CD4-positive, alpha-beta memory T cell (primary cell): ENCODE measurements around the gene ZNF625. TPM values are rescaled to one million over a fixed set of nuclear protein-coding genes. Genes with fewer than 3 reads are reported as not detected.

Source experiments
- CTCF ChIA-PET: fragments of 350-600 bp; sonication (Branson Sonifier 250); formaldehyde crosslinking; loops from one replicate; lab custom pipeline; 2021; ENCODE audit warnings: inconsistent platforms; ENCODE audit not compliant: partially characterized antibody; lab: Charles Lee
- POLR2A ChIA-PET: fragments of 350-600 bp; sonication (Branson Sonifier 250); formaldehyde crosslinking; loops from one replicate; lab custom pipeline; 2021; ENCODE audit not compliant: partially characterized antibody; lab: Charles Lee
- DNase-seq, 5 donors: peaks; one replicate each; pipeline versions ENCODE4 v3.0.0 to v3.0.0-alpha.2; 2020 to 2022; ENCODE audit warnings: mixed read lengths in 1 of 5
- H3K27ac ChIP-seq: one replicate; pipeline ENCODE4 v1.7.0; 2013; ENCODE audit warnings: low read depth, low read length
- H3K27me3 ChIP-seq: 2 replicates; pipeline ENCODE4 v1.7.0; 2013; ENCODE audit warnings: mild to moderate bottlenecking, low read length, moderate library complexity; ENCODE audit not compliant: insufficient read depth
- H3K36me3 ChIP-seq: 2 replicates; pipeline ENCODE4 v1.7.0; 2013; ENCODE audit warnings: mild to moderate bottlenecking, low read length, moderate library complexity; ENCODE audit not compliant: insufficient read depth
- H3K4me1 ChIP-seq: 2 replicates; pipeline ENCODE4 v1.7.0; 2013; ENCODE audit warnings: mild to moderate bottlenecking, low read length, moderate library complexity; ENCODE audit not compliant: insufficient read depth
- H3K4me3 ChIP-seq, 2 donors: one replicate each; pipeline ENCODE4 v1.7.0; 2013; ENCODE audit warnings: low read length in 2 of 2, mild to moderate bottlenecking in 1 of 2
- H3K9me3 ChIP-seq, 2 donors: one replicate each; pipeline ENCODE4 v1.7.0; 2013; ENCODE audit warnings: low read length in 2 of 2, control low read depth in 1 of 2; ENCODE audit not compliant: control insufficient read depth in 1 of 2
- H3K27ac Mint-ChIP-seq, 7 donors: one replicate each; pipeline ENCODE4 v1.8.0; 2020 to 2021; ENCODE audit warnings: mixed read lengths in 7 of 7, mild to moderate bottlenecking in 6 of 7, inconsistent platforms in 3 of 7, moderate library complexity in 3 of 7
- H3K27me3 Mint-ChIP-seq, 2 donors: one replicate each; pipeline ENCODE4 v1.8.0; 2020 to 2021; ENCODE audit warnings: mixed read lengths in 2 of 2
- H3K36me3 Mint-ChIP-seq, 2 donors: one replicate each; pipeline ENCODE4 v1.8.0; 2020 to 2021; ENCODE audit warnings: mixed read lengths in 2 of 2, inconsistent platforms in 1 of 2, mild to moderate bottlenecking in 1 of 2
- H3K4me1 Mint-ChIP-seq, 4 donors: one replicate each; pipeline ENCODE4 v1.8.0; 2020 to 2021; ENCODE audit warnings: mixed read lengths in 4 of 4, mild to moderate bottlenecking in 1 of 4
- H3K4me3 Mint-ChIP-seq, 8 donors: one replicate each; pipeline ENCODE4 v1.8.0; 2020 to 2021; ENCODE audit warnings: mixed read lengths in 8 of 8, mild to moderate bottlenecking in 7 of 8, moderate library complexity in 6 of 8, inconsistent platforms in 3 of 8
- H3K9me3 Mint-ChIP-seq, 8 donors: one replicate each; pipeline ENCODE4 v1.8.0; 2020 to 2021; ENCODE audit warnings: mixed read lengths in 8 of 8, mild to moderate bottlenecking in 5 of 8, inconsistent platforms in 3 of 8, moderate library complexity in 1 of 8
- intact Hi-C: fragments of 100-400 bp; cut with micrococcal nuclease; formaldehyde crosslinking; loops from one replicate; pipeline ENCODE4 v1.15.1; 2023
- polyA plus RNA-seq, 2 donors: library from polyadenylated mRNA; unstranded; fragments of 300-500 nt; fragmentation: Illumina TruSeq; gene quantifications; one replicate each; pipeline ENCODE4 v1.2.3, GENCODE V29; 2021
- total RNA-seq, 2 experiments: library from RNA; stranded (reverse); gene quantifications; one replicate each; pipeline ENCODE4 v1.2.3, GENCODE V29; 2021

Gene ZNF625
- total and polyA plus RNA-seq, 4 experiments from 2014 or later = 0.52 to 2.6 (median 2.1) TPM; not detected in 1

DNA sequence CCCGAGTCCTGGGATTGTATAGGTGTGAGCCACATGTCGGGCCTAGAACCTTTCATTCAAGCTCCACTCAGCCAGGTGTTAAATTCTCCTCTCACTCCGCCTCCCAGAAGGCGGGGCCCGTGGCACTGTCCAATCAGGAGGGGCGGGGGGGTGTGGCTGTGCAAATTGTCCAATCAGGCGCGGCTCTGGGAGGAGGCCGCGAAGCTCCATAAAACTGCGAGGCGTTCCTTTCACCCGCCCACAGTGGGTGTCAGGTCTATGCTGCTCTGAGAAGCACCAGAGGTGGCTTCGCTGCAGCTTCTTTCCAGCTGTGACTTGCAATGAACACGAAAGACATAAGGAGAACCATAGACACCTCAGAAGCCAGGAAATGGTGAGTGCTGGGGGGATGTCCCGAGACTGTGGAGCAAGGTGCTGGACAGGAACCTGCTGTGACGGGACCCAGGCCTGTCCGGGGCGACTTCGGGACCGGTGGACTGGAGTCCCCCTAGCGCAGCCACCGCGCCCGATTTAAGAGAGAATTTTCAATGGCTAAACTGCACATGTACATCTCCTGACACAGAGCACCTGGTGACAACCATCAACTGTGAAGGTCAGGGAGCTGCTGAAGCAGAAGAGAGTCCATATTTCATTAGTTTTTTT, 3.4 kb upstream of the ZNF625 start:
- peaks cover 27% of the 10 kb centered on the region for H3K4me1 ChIP-seq
- H3K4me1 Mint-ChIP-seq = peaks cover 17 to 45% (median 26%) of the 10 kb centered on the region in 4 donors
- no peaks in the 10 kb centered on the region for H3K27me3 ChIP-seq
- no peak overlapping the region for H3K27ac ChIP-seq
- peaks cover 3 to 5% of the 10 kb centered on the region in 2 donors for H3K27me3 Mint-ChIP-seq
- H3K9me3 ChIP-seq = no peaks in the 10 kb centered on the region
- H3K9me3 Mint-ChIP-seq = no peaks in the 10 kb centered on the region
- no peak for DNase-seq
- no peak overlapping the region for H3K27ac Mint-ChIP-seq
- H3K4me3 ChIP-seq = no peak overlapping the region
- H3K36me3 Mint-ChIP-seq = peaks cover 0 to 10% of the 10 kb centered on the region in 2 donors
- intact Hi-C loops = no loop called here
- peak overlapping the region in 2 of 8 donors; percentile 20 to 50 for H3K4me3 Mint-ChIP-seq
- peaks cover 4% of the 10 kb centered on the region for H3K36me3 ChIP-seq
- ChIA-PET CTCF (interaction anchor here (1.4 kb wide), 1 partner anchor 362 kb away, joined by 4 read pairs; no protein-coding TSS in a partner anchor), POLR2A (interaction anchor here (0.6 to 1.1 kb wide), 2 partner anchors 172 to 360 kb away, joined by 4 read pairs; no protein-coding TSS in a partner anchor)

DNA sequence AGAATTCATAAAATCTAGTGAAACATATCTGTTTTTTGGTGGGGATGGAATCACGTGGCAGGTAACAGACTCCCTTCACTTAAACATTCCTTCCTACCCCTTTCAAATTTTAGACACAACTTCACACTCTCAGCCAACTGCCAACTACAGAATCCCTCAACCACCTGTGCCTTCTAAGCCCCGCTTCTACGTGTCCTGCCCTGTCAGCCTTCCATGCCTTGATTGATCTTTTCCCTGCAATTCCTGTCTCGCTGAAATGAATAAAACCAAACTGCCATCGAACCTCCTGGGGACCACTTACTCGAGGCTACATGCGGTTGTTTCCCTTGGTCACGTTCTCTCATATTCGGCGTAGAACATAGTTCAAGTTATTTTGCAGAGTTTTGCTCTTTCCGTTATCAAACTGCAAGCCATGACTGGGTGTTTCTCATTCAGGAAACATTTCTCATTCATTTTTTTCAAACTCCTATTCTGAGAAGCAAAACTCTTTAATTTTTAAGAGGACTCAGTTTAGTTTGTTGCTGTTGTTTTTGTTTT, 1.1 kb downstream of the ZNF625 start:
- Histone ChIP-seq H3K27ac (no peak overlapping the region), H3K9me3 (no peaks in the 10 kb centered on the region), H3K27me3 (no peaks in the 10 kb centered on the region), H3K4me1 (peaks cover 12% of the 10 kb centered on the region), H3K4me3 (peak overlapping the region; percentile 11 to 44), H3K36me3 (no peaks in the 10 kb centered on the region)
- peak overlapping the region; percentile 30 to 89 (median 83) for H3K4me3 Mint-ChIP-seq
- intact Hi-C loops = no loop called here
- CTCF ChIA-PET = interaction anchor here (1.1 kb wide), 1 partner anchor 167 kb away, joined by 6 read pairs; no protein-coding TSS in a partner anchor
- no peak for DNase-seq
- POLR2A ChIA-PET = no interaction called here
- peaks cover 3 to 7% of the 10 kb centered on the region in 2 donors for H3K27me3 Mint-ChIP-seq
- H3K9me3 Mint-ChIP-seq = peaks cover 0 to 2% (median 0%) of the 10 kb centered on the region in 8 donors
- peaks cover 4 to 23% (median 10%) of the 10 kb centered on the region in 4 donors for H3K4me1 Mint-ChIP-seq
- peaks cover 0 to 6% of the 10 kb centered on the region in 2 donors for H3K36me3 Mint-ChIP-seq
- peak overlapping the region in 5 of 7 donors; percentile 2 to 90 (median 35) for H3K27ac Mint-ChIP-seq

DNA sequence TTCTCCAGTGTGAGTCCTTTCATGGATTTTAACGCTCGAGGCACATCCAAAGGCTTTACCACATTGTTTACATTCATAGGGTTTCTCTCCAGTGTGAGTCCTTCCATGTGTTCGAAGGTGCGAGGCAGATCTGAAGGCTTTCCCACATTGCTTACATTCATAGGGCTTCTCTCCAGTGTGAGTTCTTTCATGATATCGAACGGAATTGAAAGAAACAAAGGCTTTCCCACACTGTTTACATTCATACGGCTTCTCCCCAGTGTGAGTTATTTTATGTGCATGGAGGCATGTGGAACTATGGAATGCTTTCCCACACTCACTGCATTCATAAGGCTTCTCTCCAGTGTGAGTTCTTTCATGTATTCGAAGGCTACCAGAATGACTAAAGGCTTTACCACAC, 11.2 kb downstream of the ZNF625 start:
- Histone ChIP-seq H3K4me1 (peaks cover 12% of the 10 kb centered on the region), H3K27ac (no peak overlapping the region), H3K9me3 (peaks cover 0 to 16% of the 10 kb centered on the region in 2 donors), H3K4me3 (peak overlapping the region in 1 of 2 donors; percentile 2), H3K27me3 (no peaks in the 10 kb centered on the region), H3K36me3 (peaks cover 5% of the 10 kb centered on the region)
- no peak overlapping the region for H3K4me3 Mint-ChIP-seq
- peaks cover 4 to 26% (median 20%) of the 10 kb centered on the region in 8 donors for H3K9me3 Mint-ChIP-seq
- intact Hi-C loops = no loop called here
- DNase-seq = no peak
- H3K27me3 Mint-ChIP-seq = peaks cover 0 to 1% of the 10 kb centered on the region in 2 donors
- ChIA-PET POLR2A (no interaction called here), CTCF (interaction anchor here (0.9 to 2.0 kb wide), 3 partner anchors 54 to 347 kb away, joined by 5 to 9 read pairs (median 5); partner anchors contain the start of genes ZNF491 and ZNF700)
- no peak overlapping the region for H3K27ac Mint-ChIP-seq
- H3K4me1 Mint-ChIP-seq = peaks cover 11% of the 10 kb centered on the region in 4 donors
- H3K36me3 Mint-ChIP-seq = peaks cover 23 to 26% of the 10 kb centered on the region in 2 donors

DNA sequence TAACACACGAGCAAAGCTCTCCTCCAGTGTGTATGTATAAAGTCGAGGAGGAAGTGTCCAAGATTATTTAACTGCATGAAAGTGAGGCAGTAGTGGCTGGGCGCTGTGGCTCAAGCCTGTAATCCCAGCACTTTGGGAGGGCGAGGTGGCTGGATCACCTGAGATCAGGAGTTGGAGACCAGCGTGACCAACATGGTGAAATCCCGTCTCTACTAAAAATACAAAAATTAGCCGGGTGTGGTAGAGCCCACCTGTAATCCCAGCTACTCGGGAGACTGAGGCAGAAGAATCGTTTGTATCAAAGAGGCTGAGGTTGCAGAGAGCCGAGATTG, 15.2 kb downstream of the ZNF625 start:
- peak overlapping the region in 1 of 2 donors; percentile 66 for H3K4me3 ChIP-seq
- Mint-ChIP-seq H3K4me1 (peaks cover 28 to 43% (median 33%) of the 10 kb centered on the region in 4 donors), H3K36me3 (peaks cover 25 to 27% of the 10 kb centered on the region in 2 donors), H3K27ac (peak overlapping the region in 3 of 7 donors; percentile 58 to 65 (median 63)), H3K27me3 (no peaks in the 10 kb centered on the region), H3K4me3 (peak overlapping the region in 7 of 8 donors; percentile 81 to 95 (median 89)), H3K9me3 (peaks cover 4 to 17% (median 13%) of the 10 kb centered on the region in 8 donors)
- CTCF ChIA-PET = interaction anchor here (0.9 to 5.5 kb wide), 25 partner anchors 12 to 344 kb away, joined by 3 to 44 read pairs (median 4); partner anchors contain the start of genes ZNF136, ZNF440, ZNF491 and ZNF625
- POLR2A ChIA-PET = interaction anchor here (1.1 to 3.2 kb wide), 7 partner anchors 21 to 343 kb away, joined by 3 to 24 read pairs (median 7); partner anchors contain the start of genes ZNF136, ZNF491, ZNF700 and ZNF763
- H3K36me3 ChIP-seq = peaks cover 5% of the 10 kb centered on the region
- intact Hi-C loops = loop anchor here (1.0 kb wide), 6 partner anchors 82 to 344 kb away; no protein-coding TSS in a partner anchor
- no peak overlapping the region for H3K27ac ChIP-seq
- no peaks in the 10 kb centered on the region for H3K27me3 ChIP-seq
- DNase-seq = no peak
- H3K9me3 ChIP-seq = peaks cover 0 to 15% of the 10 kb centered on the region in 2 donors
- H3K4me1 ChIP-seq = peaks cover 26% of the 10 kb centered on the region

DNA sequence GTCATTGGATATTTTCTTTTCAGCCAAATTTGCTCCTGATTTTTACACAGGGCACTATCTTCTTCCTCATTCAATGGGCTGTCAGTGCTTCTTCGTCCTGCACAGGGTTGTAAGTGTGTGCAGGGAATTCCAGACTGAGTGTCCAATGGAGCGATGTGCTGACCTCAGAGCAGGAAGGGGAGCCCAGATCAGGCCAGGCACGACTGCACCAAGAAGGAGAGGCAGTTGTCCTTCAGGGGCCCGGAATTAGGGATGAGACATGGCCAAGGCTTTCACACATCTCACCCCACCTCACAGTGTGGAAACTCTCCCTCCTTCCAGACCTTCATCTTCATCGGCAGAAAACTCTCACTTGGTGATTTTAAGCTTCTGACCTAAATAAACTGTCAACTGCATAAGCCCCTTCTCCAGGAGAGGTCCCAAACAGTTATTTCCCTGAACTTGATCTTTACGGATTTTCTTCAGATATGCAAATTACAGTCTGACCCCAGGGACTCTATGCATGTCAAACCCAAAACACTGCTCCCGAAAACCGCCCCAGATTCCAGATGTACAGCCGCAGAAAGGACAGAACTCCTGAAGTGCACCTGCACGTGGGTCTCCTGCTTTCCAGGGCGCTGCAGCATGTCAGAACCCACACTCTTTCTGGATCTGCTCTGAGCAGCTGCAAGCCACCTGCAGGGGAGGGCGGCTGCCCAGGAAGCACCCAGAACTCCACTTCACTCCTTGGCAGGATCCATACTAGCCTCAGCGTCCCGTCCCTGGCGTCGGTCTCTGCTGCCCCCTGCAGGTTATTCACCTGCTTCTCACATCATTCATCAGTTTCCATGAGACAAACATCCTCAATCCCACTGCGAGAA, 15.8 kb downstream of the ZNF625 start:
- Histone ChIP-seq H3K4me1 (peaks cover 26% of the 10 kb centered on the region), H3K36me3 (peaks cover 4% of the 10 kb centered on the region), H3K27ac (peak overlapping the region; percentile 63), H3K9me3 (peaks cover 0 to 10% of the 10 kb centered on the region in 2 donors), H3K4me3 (peak overlapping the region; percentile 66 to 86), H3K27me3 (no peaks in the 10 kb centered on the region)
- Mint-ChIP-seq H3K4me3 (peak overlapping the region; percentile 81 to 95 (median 91)), H3K27ac (peak overlapping the region; percentile 58 to 93 (median 79)), H3K36me3 (peaks cover 20 to 25% of the 10 kb centered on the region in 2 donors), H3K27me3 (no peaks in the 10 kb centered on the region), H3K4me1 (peaks cover 28 to 43% (median 33%) of the 10 kb centered on the region in 4 donors), H3K9me3 (peaks cover 4 to 11% (median 7%) of the 10 kb centered on the region in 8 donors)
- DNase-seq = peak; percentile 78 to 83 (median 78)
- POLR2A ChIA-PET = interaction anchor here (0.6 to 3.2 kb wide), 13 partner anchors 22 to 343 kb away, joined by 3 to 24 read pairs (median 5); partner anchors contain the start of genes ZNF136, ZNF44, ZNF442 and ZNF491
- CTCF ChIA-PET = interaction anchor here (0.9 to 5.5 kb wide), 28 partner anchors 9 to 355 kb away, joined by 3 to 44 read pairs (median 4); partner anchors contain the start of genes ZNF136, ZNF440, ZNF491 and ZNF625
- intact Hi-C loops = loop anchor here (1.0 kb wide), 8 partner anchors 23 to 343 kb away; partner anchors contain the start of gene ZNF136

DNA sequence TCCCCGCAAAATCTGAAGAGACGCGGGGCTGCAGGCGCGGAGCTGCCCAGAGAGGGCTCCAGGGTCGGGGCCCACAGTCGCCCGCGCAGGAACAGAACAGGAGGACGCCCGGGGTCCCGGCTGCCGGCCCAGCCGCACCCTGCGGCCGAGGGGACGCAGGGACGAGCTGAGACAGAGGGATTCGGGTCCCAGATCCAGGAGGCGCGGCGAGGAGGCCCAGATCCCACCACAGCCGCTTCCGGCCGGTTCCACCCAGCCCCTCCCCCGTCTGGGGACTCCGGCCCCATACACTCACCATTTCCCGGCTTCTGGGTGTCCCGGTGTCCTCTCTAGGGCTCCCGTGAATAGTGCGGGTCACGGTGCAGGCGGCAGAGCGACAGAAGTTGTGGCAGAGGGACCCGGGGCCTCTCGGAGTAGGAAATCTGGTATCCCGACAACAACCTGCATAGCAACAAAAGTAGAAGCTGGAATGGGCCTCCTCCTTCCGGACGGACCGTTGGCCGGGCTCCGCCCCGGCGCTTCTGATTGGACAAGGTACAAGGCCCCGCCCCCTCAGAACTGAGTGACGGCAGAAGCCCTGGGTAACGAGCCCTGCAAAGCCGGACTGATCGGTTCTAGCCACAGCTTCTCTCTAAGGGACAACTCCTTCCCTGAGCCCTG, 16.5 kb downstream of the ZNF625 start, which contains the start of gene ZNF20:
Gene ZNF20, minus strand, starts transcription at position 466 of the 660 bp plus-strand sequence. Its CDS starts 168 bp downstream, at position 298.
- Histone ChIP-seq H3K4me3 (peak within 1 kb of the TSS; percentile 66 to 86), H3K4me1 (peaks cover 26% of the 10 kb centered on the region), H3K27ac (peak within 1 kb of the TSS; percentile 63), H3K9me3 (peaks cover 0 to 2% of the 10 kb centered on the region in 2 donors), H3K27me3 (no peaks in the 10 kb centered on the region), H3K36me3 (no peaks in the 10 kb centered on the region)
- CTCF ChIA-PET = interaction anchor here (0.9 to 5.5 kb wide), 21 partner anchors 8 to 356 kb away, joined by 3 to 44 read pairs (median 5); partner anchors contain the start of genes ZNF136, ZNF440, ZNF491 and ZNF625
- Mint-ChIP-seq H3K4me1 (peaks cover 28 to 43% (median 33%) of the 10 kb centered on the region in 4 donors), H3K9me3 (peaks cover 0 to 9% (median under 1%) of the 10 kb centered on the region in 8 donors), H3K36me3 (peaks cover 20 to 25% of the 10 kb centered on the region in 2 donors), H3K27me3 (no peaks in the 10 kb centered on the region), H3K4me3 (peak within 1 kb of the TSS; percentile 81 to 95 (median 91)), H3K27ac (peak within 1 kb of the TSS; percentile 58 to 93 (median 79))
- intact Hi-C loops = loop anchor here (1.0 kb wide), 2 partner anchors 23 to 49 kb away; partner anchors contain the start of gene ZNF136
- POLR2A ChIA-PET = interaction anchor here (0.6 to 3.2 kb wide), 15 partner anchors 19 to 342 kb away, joined by 3 to 24 read pairs (median 5); partner anchors contain the start of genes ZNF136, ZNF44, ZNF442 and ZNF491
- peak; percentile 76 to 86 (median 80) for DNase-seq
